Measurements from ENCODE around the gene SRD5A3. TPM values are rescaled to one million over a fixed set of nuclear protein-coding genes. Genes with fewer than 3 reads are reported as not detected.

SRD5A3 gene
- total RNA-seq, 1 donor: 13.0 TPM

DNA sequence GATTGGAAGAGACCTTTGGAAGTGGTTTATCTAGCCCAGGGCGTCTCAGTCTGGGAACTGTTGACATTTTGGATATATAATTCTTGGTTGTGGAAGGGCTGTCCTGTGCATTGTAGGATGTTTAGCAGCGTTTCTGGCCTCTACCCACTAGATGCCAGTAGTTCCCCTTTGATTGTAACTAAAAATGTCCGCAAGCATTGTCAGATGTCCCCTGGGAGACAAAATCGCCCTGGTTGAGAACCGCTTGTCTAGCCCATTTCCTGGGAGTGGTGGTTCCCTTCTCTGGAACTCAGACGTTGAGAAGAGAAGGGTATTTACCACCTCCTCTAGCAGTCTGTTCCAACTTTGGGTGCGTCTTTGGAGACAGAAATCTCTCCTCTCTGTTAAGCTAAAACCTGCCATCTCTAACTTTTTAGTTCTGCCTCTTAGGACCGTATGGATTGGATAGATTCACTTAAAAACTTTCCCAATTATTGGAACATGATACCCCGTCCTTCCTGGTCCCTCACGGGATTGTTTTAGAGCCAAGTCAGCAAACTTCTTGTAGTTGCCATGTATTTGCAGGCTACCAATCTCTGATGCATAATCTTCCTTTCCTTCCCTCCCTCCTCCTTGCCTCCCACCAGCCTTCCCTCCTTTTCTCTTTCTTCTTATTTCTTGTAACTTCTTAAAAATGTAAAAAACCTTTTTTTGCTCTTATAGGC is 63.6 kb downstream of the SRD5A3 start:
- H3K36me3 ChIP-seq (ENCODE audit: insufficient read depth, low read length): peaks cover 44% of the 10 kb centered on the region
- H3K9me3 ChIP-seq (ENCODE audit: low read depth, low read length): no peaks in the 10 kb centered on the region
- H2AFZ ChIP-seq (ENCODE audit: low read length): peak overlapping the region; percentile 2
- H3K27ac ChIP-seq (ENCODE audit: low read depth, low read length): peak overlapping the region; percentile 67
- peaks cover 97% of the 10 kb centered on the region for H3K79me2 ChIP-seq (ENCODE audit: insufficient read depth, low read length)
- no peaks in the 10 kb centered on the region for H3K27me3 ChIP-seq (ENCODE audit: insufficient read depth, low read length)
- DNase-seq (ENCODE audit: insufficient read length, low spot score, missing footprints): no peak
- peak overlapping the region; percentile 34 for H3K4me3 ChIP-seq (ENCODE audit: insufficient read depth, low read length)
- peaks cover 75% of the 10 kb centered on the region for H4K20me1 ChIP-seq (ENCODE audit: insufficient read depth, low read length)
- TF ChIP-seq, protein P1, sequence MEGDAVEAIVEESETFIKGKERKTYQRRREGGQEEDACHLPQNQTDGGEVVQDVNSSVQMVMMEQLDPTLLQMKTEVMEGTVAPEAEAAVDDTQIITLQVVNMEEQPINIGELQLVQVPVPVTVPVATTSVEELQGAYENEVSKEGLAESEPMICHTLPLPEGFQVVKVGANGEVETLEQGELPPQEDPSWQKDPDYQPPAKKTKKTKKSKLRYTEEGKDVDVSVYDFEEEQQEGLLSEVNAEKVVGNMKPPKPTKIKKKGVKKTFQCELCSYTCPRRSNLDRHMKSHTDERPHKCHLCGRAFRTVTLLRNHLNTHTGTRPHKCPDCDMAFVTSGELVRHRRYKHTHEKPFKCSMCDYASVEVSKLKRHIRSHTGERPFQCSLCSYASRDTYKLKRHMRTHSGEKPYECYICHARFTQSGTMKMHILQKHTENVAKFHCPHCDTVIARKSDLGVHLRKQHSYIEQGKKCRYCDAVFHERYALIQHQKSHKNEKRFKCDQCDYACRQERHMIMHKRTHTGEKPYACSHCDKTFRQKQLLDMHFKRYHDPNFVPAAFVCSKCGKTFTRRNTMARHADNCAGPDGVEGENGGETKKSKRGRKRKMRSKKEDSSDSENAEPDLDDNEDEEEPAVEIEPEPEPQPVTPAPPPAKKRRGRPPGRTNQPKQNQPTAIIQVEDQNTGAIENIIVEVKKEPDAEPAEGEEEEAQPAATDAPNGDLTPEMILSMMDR (IDR thresholded peaks at IDR 0.05; ENCODE audit: extremely low read depth, low read depth, low read length): peak; percentile 65
- peak overlapping the region; percentile 72 for H3K4me2 ChIP-seq (ENCODE audit: insufficient read depth, low read length)
- H3K4me1 ChIP-seq (ENCODE audit: insufficient read depth, low read length): peaks cover 35% of the 10 kb centered on the region

DNA sequence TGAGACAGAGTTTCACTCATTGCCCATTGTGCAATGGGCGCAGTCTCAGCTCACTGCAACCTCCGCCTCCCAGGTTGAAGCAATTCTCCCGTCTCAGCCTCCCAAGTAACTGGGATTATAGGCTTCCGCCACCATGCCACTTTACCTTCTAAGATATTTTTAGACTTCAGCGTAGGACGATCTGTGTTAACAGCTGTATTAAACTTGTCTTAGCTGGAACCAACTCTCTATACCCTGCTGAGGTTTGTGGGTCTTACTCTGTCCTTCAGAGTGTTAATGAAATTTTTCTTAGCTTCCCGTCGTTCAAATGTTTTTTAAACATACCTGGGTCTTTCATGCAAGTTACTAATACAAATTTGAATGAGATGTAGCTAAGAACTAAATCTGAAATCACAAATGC is 64.4 kb downstream of the SRD5A3 start:
- Histone ChIP-seq H3K79me2 (ENCODE audit: insufficient read depth, low read length) (peaks cover 97% of the 10 kb centered on the region), H3K4me2 (ENCODE audit: insufficient read depth, low read length) (peak overlapping the region; percentile 72), H3K9me3 (ENCODE audit: low read depth, low read length) (no peaks in the 10 kb centered on the region), H2AFZ (ENCODE audit: low read length) (no peak overlapping the region), H3K27me3 (ENCODE audit: insufficient read depth, low read length) (no peaks in the 10 kb centered on the region), H3K4me1 (ENCODE audit: insufficient read depth, low read length) (peaks cover 35% of the 10 kb centered on the region), H3K4me3 (ENCODE audit: insufficient read depth, low read length) (no peak overlapping the region), H4K20me1 (ENCODE audit: insufficient read depth, low read length) (peaks cover 75% of the 10 kb centered on the region), H3K36me3 (ENCODE audit: insufficient read depth, low read length) (peaks cover 44% of the 10 kb centered on the region), H3K27ac (ENCODE audit: low read depth, low read length) (peak overlapping the region; percentile 67)
- no peak for DNase-seq (ENCODE audit: insufficient read length, low spot score, missing footprints)
- TF ChIP-seq, protein P1 (IDR thresholded peaks at IDR 0.05; ENCODE audit: extremely low read depth, low read depth, low read length): no peak

DNA sequence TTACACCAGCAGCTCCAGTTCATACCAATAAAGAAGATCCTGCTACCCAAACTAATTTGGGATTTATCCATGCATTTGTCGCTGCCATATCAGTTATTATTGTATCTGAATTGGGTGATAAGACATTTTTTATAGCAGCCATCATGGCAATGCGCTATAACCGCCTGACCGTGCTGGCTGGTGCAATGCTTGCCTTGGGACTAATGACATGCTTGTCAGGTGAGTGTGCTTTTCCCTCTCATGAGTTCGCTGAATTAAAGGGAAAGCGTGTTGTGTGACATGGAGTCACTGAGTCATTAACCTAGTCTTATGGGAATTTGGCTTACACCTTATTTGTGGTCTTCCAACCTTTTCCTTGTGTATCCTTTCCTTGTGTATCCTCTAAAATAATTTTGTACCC is 65.6 kb downstream of the SRD5A3 start:
- no peaks in the 10 kb centered on the region for H3K27me3 ChIP-seq (ENCODE audit: insufficient read depth, low read length)
- TF ChIP-seq, protein P1 (IDR thresholded peaks at IDR 0.05; ENCODE audit: extremely low read depth, low read depth, low read length): no peak
- peaks cover 44% of the 10 kb centered on the region for H3K36me3 ChIP-seq (ENCODE audit: insufficient read depth, low read length)
- DNase-seq (ENCODE audit: insufficient read length, low spot score, missing footprints): no peak
- H3K27ac ChIP-seq (ENCODE audit: low read depth, low read length): no peak overlapping the region
- no peak overlapping the region for H2AFZ ChIP-seq (ENCODE audit: low read length)
- peaks cover 97% of the 10 kb centered on the region for H3K79me2 ChIP-seq (ENCODE audit: insufficient read depth, low read length)
- H3K4me2 ChIP-seq (ENCODE audit: insufficient read depth, low read length): no peak overlapping the region
- no peak overlapping the region for H3K4me3 ChIP-seq (ENCODE audit: insufficient read depth, low read length)
- H4K20me1 ChIP-seq (ENCODE audit: insufficient read depth, low read length): peaks cover 69% of the 10 kb centered on the region
- H3K9me3 ChIP-seq (ENCODE audit: low read depth, low read length): no peaks in the 10 kb centered on the region
- peaks cover 35% of the 10 kb centered on the region for H3K4me1 ChIP-seq (ENCODE audit: insufficient read depth, low read length)

DNA sequence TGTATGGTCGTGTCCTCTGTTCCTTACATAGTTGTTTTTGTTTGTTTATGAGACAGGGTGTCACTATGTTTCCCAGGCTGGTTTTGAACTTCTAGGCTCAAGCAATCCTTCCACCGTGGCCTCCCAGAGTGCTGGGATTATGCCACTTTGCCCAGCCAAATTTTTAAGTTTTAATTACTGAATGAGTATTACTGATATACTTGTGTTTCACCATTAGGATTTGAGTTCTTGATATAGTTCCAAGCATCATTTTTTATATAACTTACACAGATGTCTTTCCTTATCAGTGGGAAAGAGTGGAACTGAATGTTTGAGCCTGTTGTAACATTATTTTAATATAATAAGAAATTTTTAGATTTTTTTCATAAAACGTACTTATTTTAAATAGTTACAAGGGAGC is 70.1 kb downstream of the SRD5A3 start:
- Histone ChIP-seq H3K4me2 (ENCODE audit: insufficient read depth, low read length) (no peak overlapping the region), H2AFZ (ENCODE audit: low read length) (no peak overlapping the region), H3K4me3 (ENCODE audit: insufficient read depth, low read length) (no peak overlapping the region), H4K20me1 (ENCODE audit: insufficient read depth, low read length) (peaks cover 44% of the 10 kb centered on the region), H3K79me2 (ENCODE audit: insufficient read depth, low read length) (peaks cover 90% of the 10 kb centered on the region), H3K27me3 (ENCODE audit: insufficient read depth, low read length) (no peaks in the 10 kb centered on the region), H3K27ac (ENCODE audit: low read depth, low read length) (no peak overlapping the region), H3K9me3 (ENCODE audit: low read depth, low read length) (no peaks in the 10 kb centered on the region), H3K36me3 (ENCODE audit: insufficient read depth, low read length) (peaks cover 73% of the 10 kb centered on the region), H3K4me1 (ENCODE audit: insufficient read depth, low read length) (no peaks in the 10 kb centered on the region)
- no peak for DNase-seq (ENCODE audit: insufficient read length, low spot score, missing footprints)
- TF ChIP-seq, protein P1 (IDR thresholded peaks at IDR 0.05; ENCODE audit: extremely low read depth, low read depth, low read length): no peak

Small RNA genes lying within 50 kb of the gene (small RNA-seq; reads per million reads assigned to genes)
- not detected for gene RF00019

Other genes with a start within 250 kb of the SRD5A3 start
- not detected in 2 replicates for gene KDR, start 220.6 kb upstream of the SRD5A3 start, total RNA-seq
- gene TMEM165, start 49.7 kb downstream of the SRD5A3 start, total RNA-seq: 151 and 163 TPM in 2 replicates
- gene CLOCK, start 200.7 kb downstream of the SRD5A3 start, total RNA-seq: 34.4 and 44.8 TPM in 2 replicates
- gene PDCL2, start 246.0 kb downstream of the SRD5A3 start, total RNA-seq: not detected in 2 replicates

All from osteoblast (primary cell).